Smooth muscle cell of the brain vasculature (primary cell): ENCODE results near the gene CKAP2L.
"Not testable (repeated sequence)": the region's sequence is repeated elsewhere in the genome, so short reads cannot be mapped to it uniquely, and the experiment has no call there.

Experiments
- DNase-seq: peaks from one replicate; pipeline ENCODE4 v3.0.0-alpha.2; 2012; ENCODE audit warnings: low read depth, low spot score

Gene CKAP2L

DNA sequence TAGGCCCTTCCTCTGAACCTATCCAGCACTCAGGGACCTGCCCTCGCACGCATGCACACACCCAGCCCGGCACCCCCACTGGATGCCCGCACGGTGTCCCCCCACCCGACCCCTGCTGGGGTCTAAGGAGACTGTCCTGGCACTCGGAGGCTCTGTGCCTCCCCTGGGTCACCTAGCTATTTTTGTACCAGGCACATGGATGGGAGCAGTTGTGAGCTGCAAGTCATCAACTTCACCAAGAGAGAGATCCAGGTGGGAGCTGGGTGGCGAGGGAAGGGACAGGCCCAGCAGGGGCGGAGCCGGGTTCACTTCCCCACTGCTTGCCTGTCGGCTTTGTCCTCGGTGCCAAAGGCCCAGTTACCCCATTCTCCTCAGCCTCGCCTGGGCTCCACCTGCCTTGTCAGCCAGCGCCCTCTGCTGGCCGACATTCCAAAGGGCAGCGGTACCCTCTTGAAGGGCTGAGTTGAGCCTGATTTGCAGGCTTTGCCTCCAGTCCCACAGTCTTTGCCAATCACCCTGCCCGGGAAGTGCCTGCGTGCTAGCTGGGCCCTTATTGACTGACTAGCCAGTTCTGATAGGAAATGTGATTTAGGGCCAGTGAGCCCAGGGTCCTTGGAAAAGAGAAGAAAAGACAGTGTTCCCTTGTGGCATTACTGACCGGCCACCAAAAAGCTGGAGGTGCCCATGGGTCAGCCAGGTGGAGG, 37.8 kb downstream of the CKAP2L start:
- peak; percentile 80 for DNase-seq

DNA sequence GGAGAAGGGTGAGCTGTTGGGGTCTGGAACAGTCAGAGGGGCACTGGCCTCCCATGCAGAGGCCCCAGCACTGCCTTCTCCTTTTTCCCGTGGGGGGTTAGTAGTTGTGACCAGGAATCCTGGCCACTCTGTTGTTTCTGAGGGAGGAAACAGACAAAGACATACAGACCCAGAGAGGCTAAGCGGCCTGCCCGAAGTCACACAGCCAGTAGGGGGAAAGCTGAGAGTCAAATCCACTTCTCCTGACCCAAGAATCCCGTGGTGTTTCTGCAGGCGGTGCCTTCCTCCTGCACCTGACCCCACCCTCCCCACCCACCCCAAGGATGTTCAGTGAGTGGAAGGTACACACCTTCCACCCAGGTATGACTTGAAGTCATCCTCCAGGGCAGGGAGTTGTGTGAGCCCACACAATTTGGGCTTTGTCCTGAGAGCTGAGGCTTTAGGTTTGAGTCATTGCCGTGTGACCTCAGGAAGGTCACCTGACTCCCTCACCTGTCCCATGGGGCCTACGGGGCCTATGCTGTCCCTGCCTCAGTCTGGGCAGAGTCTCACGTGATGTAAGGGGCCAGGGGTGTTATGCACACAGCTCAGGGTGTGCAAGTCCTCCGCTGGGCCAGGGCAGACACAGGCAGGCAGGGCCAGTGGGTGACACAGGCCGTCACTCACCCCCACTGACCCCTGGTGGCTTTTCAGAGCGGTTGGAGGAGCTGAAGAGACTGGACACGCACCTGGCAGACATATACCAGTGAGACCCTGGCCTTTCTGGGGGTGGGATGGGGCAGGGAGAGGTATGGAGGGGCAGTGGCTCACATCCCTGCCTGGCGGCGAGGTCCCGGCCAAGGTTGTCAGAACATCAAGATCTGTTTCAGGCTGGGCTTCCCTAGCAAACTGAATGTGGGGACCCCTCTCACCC, 38.6 kb downstream of the CKAP2L start:
- DNase-seq, result no peak

DNA sequence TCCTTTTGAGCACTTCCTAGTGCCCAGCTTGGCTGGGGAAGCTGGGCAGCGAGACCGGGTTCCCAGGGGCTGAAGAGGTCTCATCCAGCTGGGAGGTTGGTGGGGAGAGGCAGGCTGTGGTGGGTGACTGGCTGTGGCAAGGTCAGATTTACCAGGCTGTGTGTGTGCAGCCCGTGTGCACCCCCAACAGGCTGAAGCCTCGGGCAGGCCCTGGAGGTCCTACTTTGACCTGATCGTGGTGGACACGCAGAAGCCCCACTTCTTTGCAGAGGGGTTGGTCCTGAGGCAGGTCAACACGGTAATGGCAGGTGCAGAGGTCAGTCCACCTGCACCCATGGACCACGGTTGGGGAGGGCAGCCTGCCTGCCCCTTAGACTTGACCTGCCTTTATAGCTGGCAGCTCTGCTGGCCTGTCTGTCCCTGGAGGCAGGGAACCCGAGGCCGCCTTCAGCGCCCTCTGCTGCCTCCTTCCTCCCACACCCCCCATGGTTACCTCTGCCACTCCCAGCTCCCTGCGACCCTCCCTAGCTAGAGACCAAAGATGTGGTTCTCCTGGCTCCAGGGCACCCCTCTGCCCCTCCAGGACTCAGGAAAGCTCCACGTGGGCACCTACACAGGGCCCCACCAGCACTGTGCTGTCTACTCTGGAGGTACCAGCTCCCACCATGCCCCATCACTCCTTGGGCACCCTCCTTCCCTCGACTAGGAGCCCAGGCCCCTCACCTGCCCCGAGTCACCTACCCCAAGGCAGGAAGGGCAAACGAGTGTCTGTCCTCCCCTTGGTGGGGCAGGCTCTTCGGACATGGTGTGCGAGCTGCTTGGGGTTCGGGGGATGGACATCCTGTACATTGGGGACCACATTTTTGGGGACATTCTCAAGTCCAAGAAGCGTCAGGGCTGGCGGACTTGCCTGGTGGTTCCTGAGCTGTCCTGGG, 39.6 kb downstream of the CKAP2L start:
- DNase-seq, result no peak

DNA sequence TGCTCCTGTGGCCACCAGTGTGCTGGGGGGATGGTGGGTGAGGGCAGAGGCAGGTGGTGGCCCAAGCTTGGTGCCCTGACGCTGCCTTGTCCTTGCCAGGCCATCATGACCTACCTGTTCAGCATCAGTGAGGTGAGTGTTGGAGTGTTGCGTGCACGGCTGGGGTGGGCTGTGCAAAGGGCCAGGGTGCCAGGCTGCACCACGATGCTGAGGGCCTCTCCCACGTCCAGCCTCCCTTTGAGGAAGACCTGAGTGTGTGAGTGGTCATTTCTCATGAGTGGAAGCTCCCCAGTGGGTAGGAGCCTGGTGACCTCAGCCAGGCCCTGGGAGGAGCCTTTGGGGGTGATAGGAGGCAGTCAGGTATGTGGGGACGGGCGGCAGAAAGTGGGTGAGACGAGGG, 40.4 kb downstream of the CKAP2L start:
- DNase-seq, result no peak

DNA sequence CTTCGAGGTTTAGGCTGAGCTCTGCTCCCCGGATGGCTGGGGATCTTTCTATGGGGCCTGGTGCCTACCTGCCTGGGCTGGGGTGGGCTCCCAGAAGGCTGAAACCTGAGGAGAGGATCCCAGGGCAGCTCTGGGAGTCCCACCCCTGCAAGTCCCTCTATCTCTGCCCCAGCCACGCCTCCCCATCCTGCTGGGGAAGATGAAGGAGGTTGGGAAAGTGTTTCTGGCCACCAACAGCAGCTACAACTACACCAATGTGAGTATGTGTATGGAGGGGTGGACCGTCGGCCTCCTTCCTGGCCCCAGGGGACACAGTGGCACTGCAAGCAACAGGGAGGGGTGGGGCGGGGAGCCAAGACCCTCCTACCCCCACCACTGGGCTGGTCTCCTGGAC, 40.9 kb downstream of the CKAP2L start:
- DNase-seq, result no peak

DNA sequence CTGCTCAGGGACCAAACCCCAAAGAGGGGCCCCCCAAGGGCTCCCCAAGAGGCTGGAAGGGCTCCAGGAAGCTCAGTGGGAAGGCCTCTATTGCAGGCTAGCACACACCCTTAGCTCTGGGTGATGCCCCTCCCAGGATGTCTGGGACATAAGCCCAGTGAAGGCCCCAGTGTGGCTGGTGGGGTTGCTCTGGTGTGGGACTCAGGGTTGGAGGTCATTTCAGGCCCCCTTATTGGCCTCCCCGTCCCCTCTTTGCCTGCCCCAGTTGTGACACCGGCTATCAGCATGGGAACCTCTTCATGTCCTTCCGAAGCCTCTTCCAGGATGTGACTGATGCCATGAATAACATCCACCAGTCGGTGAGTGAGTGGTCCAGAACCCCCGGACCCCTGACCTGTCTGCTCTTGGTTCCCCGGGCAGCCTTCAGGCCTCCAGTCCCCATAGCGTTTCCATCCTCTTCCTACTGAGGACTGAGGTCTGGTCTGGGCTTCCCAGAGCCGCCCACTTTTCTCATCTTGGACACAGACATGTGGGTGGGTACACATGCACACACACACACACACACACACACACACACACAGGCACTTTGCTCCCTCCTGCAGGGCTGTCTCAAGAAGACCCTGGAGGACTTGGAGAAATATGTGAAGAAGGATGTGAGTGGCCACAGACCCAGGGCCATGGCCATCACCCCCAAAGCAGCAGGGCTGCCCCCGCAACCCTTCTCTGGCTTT, 41.4 kb downstream of the CKAP2L start:
- no peak for DNase-seq

DNA sequence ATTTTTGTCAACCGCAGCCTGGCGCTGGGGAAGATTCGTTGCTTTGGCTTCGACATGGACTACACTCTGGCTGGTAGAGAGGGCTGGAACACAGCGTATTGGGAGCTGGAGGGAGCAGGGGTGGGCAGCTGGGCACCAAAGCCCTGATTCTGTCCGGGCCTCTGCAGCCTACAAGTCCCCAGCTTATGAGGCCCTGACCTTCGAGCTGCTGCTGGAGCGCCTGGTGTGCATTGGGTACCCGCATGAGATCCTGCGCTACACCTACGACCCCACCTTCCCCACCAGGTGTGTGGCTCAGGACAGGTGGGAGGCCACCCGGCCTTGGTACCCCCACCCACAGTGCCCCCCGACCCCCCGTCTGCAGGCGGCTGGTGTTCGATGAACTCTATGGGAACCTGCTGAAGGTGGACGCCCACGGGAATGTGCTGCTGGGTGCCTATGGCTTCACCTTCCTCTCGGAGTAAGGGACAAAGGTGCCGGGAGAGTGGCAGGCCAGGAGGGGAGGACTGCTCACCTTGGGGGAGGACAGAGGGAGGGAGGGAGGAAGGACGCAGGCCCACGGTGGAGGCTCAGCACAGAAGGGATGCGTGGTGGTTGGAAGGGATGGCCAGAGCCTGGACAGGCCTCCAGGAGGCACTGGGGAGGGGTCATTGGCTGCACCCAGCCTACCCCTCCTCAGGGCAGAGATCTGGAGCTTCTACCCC, 42.4 kb downstream of the CKAP2L start:
- DNase-seq, result no peak

DNA sequence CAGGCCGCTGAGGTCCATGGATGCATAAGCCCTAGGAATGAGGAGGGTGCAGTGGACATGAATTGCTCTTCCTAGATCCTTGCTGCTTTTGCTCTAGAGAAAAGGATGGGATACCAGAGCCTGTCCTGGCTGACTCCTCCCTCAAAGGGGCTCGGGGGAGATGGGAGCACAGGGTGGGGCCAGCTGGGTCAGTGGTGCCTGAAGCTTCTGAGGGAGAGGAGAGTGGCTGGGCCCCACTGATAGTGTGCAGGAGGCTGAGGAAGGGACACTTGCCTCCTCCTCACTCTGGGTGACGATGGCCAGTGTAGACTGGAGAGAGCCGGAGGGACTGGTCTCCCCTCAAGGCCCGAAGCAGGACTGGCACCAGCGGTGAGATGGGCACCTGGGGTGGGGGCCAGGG, 43.6 kb downstream of the CKAP2L start, which contains the start of gene NT5DC4:
NT5DC4 (plus strand) TSS at position 236 of the 400 bp plus-strand sequence; CDS start at position 296, 60 bp downstream.
- DNase-seq, result no peak

DNA sequence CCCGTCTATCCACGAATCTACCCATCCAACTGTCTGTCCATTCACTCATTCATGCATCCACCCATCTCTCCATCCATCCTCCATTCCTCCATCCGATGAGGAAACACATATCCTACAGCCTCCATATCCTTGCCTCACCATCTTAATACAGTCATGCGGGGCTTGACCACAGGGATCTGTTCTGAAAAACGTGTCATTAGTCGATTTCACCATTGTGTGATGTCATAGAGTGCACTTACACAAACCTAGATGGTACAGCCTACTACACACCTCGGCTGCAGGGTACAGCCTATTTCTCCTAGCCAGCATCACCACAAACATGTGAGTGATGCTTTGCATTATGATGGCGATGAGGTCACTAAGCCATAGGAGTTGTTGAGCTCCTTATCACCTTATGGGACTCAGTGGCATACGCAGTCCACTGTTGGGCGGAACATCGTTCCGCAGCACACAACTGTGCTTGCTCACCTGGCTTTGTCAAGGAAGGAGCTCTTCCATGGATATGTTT, 45.5 kb downstream of the CKAP2L start:
- no peak for DNase-seq

DNA sequence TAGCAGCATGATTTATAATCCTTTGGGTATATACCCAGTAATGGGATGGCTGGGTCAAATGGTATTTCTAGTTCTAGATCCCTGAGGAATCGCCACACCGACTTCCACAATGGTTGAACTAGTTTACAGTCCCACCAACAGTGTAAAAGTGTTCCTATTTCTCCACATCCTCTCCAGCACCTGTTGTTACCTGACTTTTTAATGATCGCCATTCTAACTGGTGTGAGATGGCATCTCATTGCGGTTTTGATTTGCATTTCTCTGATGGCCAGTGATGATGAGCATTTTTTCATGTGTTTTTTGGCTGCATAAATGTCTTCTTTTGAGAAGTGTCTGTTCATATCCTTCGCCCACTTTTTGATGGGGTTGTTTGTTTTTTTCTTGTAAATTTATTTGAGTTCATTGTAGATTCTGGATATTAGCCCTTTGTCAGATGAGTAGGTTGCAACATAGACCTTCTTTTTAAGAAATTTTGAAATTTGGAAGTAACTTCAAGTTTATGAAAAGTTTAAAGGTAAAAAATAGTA, 47.5 kb downstream of the CKAP2L start:
- DNase-seq, result not testable (repeated sequence)

DNA sequence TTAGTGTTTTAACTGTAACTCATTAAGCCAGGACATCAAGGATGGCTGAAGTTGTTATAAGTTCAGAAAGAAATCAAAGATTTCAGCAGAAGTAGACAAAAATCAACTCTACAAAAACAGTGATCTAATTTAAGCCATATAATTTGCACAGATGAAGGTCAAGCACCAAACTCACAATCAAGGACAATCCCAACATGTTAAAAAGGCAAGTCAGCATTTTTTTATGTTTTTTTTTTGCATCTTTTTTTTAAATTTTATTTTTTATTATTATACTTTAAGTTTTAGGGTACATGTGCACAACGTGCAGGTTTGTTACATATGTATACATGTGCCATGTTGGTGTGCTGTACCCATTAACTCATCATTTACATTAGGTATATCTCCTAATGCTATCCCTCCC, 48.3 kb downstream of the CKAP2L start:
- DNase-seq, result not testable (repeated sequence)

DNA sequence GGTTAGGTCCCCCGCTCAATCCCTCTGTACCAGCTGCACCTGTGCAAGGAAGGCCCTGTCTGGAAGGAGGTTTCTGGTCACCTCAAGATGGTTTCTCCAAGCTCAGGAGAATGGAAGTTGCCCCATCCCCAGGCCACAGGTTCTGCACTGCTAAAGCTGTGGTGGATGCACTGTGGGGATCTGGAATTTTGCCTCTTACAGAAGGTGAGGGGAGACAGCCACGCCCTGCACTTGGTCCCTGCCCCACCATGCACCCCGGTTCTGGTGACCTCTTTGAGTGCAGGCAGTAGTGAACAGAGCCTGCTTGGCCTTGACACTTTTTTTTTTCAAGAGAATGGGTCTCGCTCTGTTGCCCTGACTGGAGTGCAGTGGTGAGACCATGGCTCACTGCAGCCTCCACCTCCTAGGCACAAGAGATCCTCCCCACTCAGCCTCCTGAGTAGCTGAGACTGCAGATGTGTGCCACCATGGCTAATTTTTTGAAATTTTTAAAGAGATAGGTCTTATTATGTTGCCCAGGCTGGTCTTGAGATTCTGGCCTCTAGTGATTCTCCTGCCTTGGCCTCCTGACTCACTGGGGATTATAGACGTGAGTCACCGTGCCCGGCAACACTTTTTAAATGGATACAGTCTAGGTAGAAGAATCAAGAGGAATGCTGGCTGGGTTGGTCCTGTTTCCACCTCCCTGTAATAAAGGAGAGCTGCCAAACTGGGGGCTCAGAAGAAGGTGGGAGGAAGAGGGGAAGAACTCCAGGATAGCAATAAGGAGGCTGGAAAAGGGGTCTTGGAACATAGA, 49.4 kb downstream of the CKAP2L start:
- DNase-seq, result no peak

DNA sequence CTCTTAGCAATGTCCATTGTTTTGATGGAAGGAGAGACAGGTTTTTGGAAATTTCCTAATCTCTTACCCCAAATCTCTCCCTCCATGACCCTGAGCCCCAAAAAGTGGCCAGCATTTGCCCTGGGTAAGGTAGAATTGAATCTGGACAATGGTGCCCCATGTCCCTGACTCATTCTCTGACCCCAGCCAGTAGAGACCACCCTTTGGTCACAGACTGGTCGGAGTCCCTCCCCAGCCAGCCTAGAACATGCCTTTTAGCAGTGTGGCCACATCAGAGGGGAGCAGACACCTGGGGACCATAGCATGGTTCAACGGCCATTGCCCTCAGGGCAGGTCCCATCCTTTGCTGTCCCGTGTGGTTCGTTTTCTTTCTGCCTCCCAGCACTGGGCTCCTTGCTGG, 50.1 kb downstream of the CKAP2L start:
- DNase-seq, result no peak

DNA sequence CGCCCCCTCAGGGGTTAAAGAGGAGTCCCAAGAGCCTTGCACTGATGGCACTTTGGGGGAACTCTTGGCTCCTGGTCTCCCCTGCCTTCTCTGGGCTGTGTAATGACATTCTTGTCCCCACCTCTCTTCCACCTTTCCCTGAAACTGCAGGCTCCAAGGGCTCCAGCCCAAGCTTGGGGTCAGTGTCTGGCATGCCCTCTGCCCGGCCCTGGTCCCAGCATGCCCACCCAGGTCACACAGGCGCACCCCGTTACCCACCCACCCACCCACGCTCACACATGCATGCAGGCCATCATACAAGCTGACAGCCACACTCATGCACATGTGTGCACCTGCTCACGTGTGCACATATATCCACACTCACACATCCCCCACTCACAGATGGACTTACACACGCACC, 50.5 kb downstream of the CKAP2L start:
- DNase-seq, result no peak

DNA sequence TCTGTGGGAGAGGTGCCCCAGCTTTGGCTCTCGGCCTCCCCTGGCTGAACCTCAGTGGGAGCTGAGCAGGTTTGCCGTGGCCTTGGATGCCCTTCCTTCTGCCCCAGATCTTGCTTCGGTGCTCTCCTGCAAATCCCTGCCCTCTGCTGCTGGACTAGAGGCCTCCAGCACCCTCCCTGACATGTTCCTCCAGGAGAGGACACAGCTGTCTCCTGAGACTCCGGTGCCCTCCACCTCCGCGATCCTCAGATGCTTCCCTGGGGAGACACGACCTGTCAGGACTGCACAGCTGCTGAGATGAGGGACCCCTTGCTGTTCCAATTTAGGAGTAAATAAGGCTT, 50.9 kb downstream of the CKAP2L start:
- no peak for DNase-seq

DNA sequence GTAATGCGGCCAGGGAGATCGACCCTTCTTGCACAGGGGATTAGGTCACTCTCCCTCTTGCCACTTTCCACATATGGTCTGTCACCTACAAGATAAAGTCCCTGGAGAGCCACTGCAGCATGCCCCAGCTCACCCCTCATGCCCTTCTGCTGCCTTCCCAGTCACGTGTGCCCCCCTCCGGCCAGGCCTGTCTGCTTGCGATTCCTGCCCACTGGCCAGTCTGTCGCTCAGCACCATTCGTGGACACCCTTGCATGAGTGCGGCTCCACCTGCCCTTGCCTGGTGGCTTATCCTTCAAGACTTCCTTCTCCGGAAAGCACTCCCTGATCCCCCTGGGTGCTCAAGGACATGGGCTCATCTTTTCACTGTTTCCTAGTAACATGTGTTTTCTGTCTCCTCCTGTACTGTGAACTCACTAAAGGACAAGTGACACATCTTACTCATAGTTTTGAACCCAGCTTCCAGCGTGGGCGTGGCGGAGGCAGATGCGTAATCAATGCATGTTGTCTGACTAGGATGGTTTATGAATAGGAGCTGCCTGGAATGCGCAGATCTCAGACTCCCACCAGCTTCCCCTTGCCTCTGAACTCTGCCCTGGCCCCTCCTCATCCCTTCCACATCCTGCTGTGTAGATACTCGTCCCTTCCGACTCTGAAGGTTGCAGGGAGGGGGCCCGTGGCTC, 51.4 kb downstream of the CKAP2L start:
- no peak for DNase-seq

DNA sequence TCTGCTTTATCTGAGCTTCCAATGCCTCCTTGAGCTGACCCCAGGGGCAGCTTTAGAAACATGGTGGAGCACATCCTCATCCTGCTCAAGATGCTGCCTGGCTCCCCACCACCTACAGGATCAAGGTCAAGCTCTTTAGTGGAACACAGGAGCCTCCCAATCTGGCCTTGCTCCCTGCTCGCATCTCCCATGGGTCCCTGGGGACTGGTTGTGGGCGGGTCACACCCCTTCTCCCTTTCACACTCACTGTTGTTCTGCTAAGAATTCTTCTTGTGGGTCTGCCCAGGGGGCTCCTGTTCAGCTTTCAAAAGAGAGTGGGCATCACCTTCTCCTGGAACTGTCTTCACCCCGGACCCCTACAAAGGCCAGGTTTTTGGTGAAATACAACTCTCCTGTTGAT, 51.9 kb downstream of the CKAP2L start:
- no peak for DNase-seq

DNA sequence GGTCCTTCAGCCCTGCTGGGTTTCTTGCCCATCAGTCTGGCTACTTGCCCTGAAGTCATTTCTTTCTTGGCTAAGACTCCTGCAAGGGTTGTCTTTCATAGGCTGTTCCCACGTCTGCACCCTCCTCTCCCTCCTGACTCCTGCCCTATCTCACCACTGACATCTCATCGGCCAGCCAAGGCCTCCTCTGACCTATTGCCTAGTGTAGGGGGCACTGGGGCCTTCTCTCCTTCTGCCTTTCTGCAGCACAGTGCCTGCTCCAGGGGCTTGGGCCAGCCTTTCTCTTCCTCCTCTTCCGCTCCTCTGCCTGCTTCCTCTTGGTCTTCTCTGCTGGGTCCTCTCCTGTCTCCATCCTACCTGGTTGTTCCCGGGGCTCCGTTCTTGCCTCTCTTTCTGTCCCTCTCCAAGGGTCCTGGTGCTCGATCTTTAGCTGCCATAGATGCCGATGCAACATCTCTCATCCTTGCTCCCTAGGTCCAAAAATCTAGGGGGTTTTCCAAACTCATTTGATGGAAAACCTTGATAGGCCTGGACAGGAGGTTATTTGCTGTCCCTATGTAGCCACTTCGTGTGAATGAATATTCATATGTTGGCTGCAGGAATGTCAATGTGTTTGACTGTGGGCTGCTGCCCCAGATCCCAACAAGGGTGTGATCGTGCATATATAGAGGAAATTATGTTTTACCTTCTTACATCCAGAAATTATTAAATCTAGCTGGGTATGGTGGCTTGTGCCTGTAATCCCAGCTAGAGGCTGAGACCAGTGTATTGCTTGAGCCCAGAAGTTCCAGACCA, 53.3 kb downstream of the CKAP2L start:
- DNase-seq, result no peak
